Neural cell (in vitro differentiated cells): Measurements from ENCODE around the gene TMEM269. TPM values are rescaled to one million over a fixed set of nuclear protein-coding genes. Genes with fewer than 3 reads are reported as not detected.

Experiments
- H2AFZ ChIP-seq: fragments of 200-600, 300-800 bp; sonication (generic), shearing (Covaris generic); 2 replicates; pipeline ENCODE4 v1.6.0; 2014; ENCODE audit warnings: low read depth, mild to moderate bottlenecking, antibody characterized with exemption, low read length, moderate library complexity
- H3F3A ChIP-seq: fragments of 200-600 bp; shearing (Covaris generic); 2 replicates; pipeline ENCODE4 v1.6.1; 2016; ENCODE audit warnings: mild to moderate bottlenecking, moderate library complexity, mixed read lengths, antibody characterized with exemption, low read length; ENCODE audit not compliant: insufficient read depth, poor library complexity, severe bottlenecking
- H3K27ac ChIP-seq: fragments of 200-600, 300-800 bp; sonication (generic), shearing (Covaris generic); 2 replicates; pipeline ENCODE4 v1.5.1; 2014; ENCODE audit warnings: mild to moderate bottlenecking, low read length, moderate library complexity
- H3K27me3 ChIP-seq: fragments of 300-800, 200-600 bp; sonication (generic), shearing (Covaris generic); 2 replicates; pipeline ENCODE4 v1.6.0; 2014; ENCODE audit warnings: mild to moderate bottlenecking, low read depth, low read length, moderate library complexity; ENCODE audit not compliant: insufficient read depth
- H3K36me3 ChIP-seq: fragments of 300-800, 200-600 bp; sonication (generic), shearing (Covaris generic); 2 replicates; pipeline ENCODE4 v1.5.1; 2014; ENCODE audit warnings: mild to moderate bottlenecking, antibody characterized with exemption, low read length, moderate library complexity; ENCODE audit not compliant: insufficient read depth
- H3K4me2 ChIP-seq: fragments of 300-800, 200-600 bp; sonication (generic), shearing (Covaris generic); 2 replicates; pipeline ENCODE4 v1.6.0; 2014; ENCODE audit warnings: mild to moderate bottlenecking, low read length
- H3K4me3 ChIP-seq: fragments of 300-800, 200-600 bp; sonication (generic), shearing (Covaris generic); 2 replicates; pipeline ENCODE4 v1.5.1; 2014; ENCODE audit warnings: mild to moderate bottlenecking, low read length, moderate library complexity
- H3K79me2 ChIP-seq: fragments of 200-600 bp; shearing (Covaris generic); replicated peaks from 2 replicates; pipeline ENCODE4 v1.6.0; 2014; ENCODE audit warnings: mild to moderate bottlenecking, low read length, moderate library complexity; ENCODE audit not compliant: insufficient read depth
- H3K9ac ChIP-seq: fragments of 300-800, 200-600 bp; sonication (generic), shearing (Covaris generic); 2 replicates; pipeline ENCODE4 v1.6.1; 2016; ENCODE audit warnings: mild to moderate bottlenecking, low read length, mixed read lengths
- H3K9me2 ChIP-seq: fragments of 200-600 bp; shearing (Covaris generic); 2 replicates; pipeline ENCODE4 v1.6.1; 2016; ENCODE audit warnings: mild to moderate bottlenecking, low read length, mixed read lengths; ENCODE audit not compliant: insufficient read depth
- H3K9me3 ChIP-seq: fragments of 200-600, 300-800 bp; sonication (generic), shearing (Covaris generic); 2 replicates; pipeline ENCODE4 v1.6.1; 2016; ENCODE audit warnings: mild to moderate bottlenecking, mixed run types, low read length, moderate library complexity, mixed read lengths
- H4K20me1 ChIP-seq: fragments of 200-600 bp; shearing (Covaris generic); 2 replicates; pipeline ENCODE4 v1.6.1; 2016; ENCODE audit warnings: mild to moderate bottlenecking, mixed run types; ENCODE audit not compliant: insufficient read depth
- EP300 ChIP-seq: fragments of 450-650 bp; conservative IDR thresholded peaks from 2 replicates; pipeline ENCODE4 v1.6.1; 2014; ENCODE audit warnings: antibody characterized with exemption, mild to moderate bottlenecking, moderate library complexity; ENCODE audit not compliant: poor library complexity, severe bottlenecking
- EZH2 ChIP-seq: fragments of 200-600, 300-800 bp; shearing (Covaris generic), sonication (generic); IDR thresholded peaks from 2 replicates; pipeline ENCODE4 v1.6.1; 2014; ENCODE audit warnings: antibody characterized with exemption, low read length, borderline replicate concordance, mild to moderate bottlenecking; ENCODE audit not compliant: insufficient read depth, poor library complexity, severe bottlenecking
- MXI1 ChIP-seq: fragments of 450-650 bp; conservative IDR thresholded peaks from 2 replicates; pipeline ENCODE4 v1.6.1; 2014; ENCODE audit warnings: antibody characterized with exemption, mild to moderate bottlenecking; ENCODE audit not compliant: poor library complexity, severe bottlenecking
- POLR2AphosphoS5 ChIP-seq: IDR thresholded peaks from 2 replicates; pipeline ENCODE4 v1.6.1; 2012
- RAD21 ChIP-seq: fragments of 450-650 bp; conservative IDR thresholded peaks from 2 replicates; pipeline ENCODE4 v1.6.1; 2014; ENCODE audit warnings: antibody characterized with exemption, mild to moderate bottlenecking, moderate library complexity
- REST ChIP-seq: IDR thresholded peaks from 2 replicates; pipeline ENCODE4 v1.6.1; 2012; ENCODE audit warnings: borderline replicate concordance
- SMC3 ChIP-seq: fragments of 450-650 bp; conservative IDR thresholded peaks from 2 replicates; pipeline ENCODE4 v1.6.1; 2014; ENCODE audit warnings: antibody characterized with exemption, mild to moderate bottlenecking, moderate library complexity; ENCODE audit not compliant: poor library complexity
- TAF1 ChIP-seq: IDR thresholded peaks from 2 replicates; pipeline ENCODE4 v1.6.1; 2012; ENCODE audit warnings: low read depth
- polyA plus RNA-seq: library from polyadenylated mRNA; depleted of rRNA; stranded (reverse); fragments of >200 nt; gene quantifications from 2 replicates; pipeline ENCODE4 v1.2.3, GENCODE V29; 2014
- TF ChIP-seq, protein P1 (sequence below): fragments of 450-650 bp; IDR thresholded peaks from 2 replicates; pipeline ENCODE4 v1.5.1; 2014; ENCODE audit warnings: antibody characterized with exemption, mild to moderate bottlenecking, moderate library complexity; ENCODE audit not compliant: poor library complexity, severe bottlenecking

The TMEM269 gene
- polyA plus RNA-seq, 1 donor from 2014 or later: 1.1 TPM

- no peak overlapping the region for H3K27ac ChIP-seq
- TF ChIP-seq RAD21: no peak
- no peak for TF ChIP-seq EZH2
- no peak for TF ChIP-seq POLR2AphosphoS5
- TF ChIP-seq REST: no peak
- no peak for TF ChIP-seq SMC3
- TF ChIP-seq MXI1: no peak
- TF ChIP-seq EP300: no peak
- TF ChIP-seq, protein P1, sequence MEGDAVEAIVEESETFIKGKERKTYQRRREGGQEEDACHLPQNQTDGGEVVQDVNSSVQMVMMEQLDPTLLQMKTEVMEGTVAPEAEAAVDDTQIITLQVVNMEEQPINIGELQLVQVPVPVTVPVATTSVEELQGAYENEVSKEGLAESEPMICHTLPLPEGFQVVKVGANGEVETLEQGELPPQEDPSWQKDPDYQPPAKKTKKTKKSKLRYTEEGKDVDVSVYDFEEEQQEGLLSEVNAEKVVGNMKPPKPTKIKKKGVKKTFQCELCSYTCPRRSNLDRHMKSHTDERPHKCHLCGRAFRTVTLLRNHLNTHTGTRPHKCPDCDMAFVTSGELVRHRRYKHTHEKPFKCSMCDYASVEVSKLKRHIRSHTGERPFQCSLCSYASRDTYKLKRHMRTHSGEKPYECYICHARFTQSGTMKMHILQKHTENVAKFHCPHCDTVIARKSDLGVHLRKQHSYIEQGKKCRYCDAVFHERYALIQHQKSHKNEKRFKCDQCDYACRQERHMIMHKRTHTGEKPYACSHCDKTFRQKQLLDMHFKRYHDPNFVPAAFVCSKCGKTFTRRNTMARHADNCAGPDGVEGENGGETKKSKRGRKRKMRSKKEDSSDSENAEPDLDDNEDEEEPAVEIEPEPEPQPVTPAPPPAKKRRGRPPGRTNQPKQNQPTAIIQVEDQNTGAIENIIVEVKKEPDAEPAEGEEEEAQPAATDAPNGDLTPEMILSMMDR: no peak
- no peak for TF ChIP-seq TAF1
Measured at GRCh38 chr1:42831273-42831672, 46.5 kb downstream of the TMEM269 start.

GRCh38 chr1:42832641-42833240 lies 48.0 kb downstream of the TMEM269 start:
- no peaks in the 10 kb centered on the region for H3K36me3 ChIP-seq
- no peaks in the 10 kb centered on the region for H3K9me3 ChIP-seq
- no peaks in the 10 kb centered on the region for H3F3A ChIP-seq
- no peak overlapping the region for H3K27ac ChIP-seq
- H3K27me3 ChIP-seq: no peaks in the 10 kb centered on the region
- H3K4me2 ChIP-seq: no peak overlapping the region
- no peak overlapping the region for H3K9ac ChIP-seq
- TF ChIP-seq SMC3: no peak
- no peak for TF ChIP-seq EP300
- no peak for TF ChIP-seq REST
- TF ChIP-seq MXI1: no peak
- TF ChIP-seq POLR2AphosphoS5: no peak
- TF ChIP-seq, protein P1: no peak
- TF ChIP-seq EZH2: no peak
- no peak for TF ChIP-seq RAD21
- TF ChIP-seq TAF1: no peak
- H3K79me2 ChIP-seq: no peaks in the 10 kb centered on the region
- no peaks in the 10 kb centered on the region for H3K9me2 ChIP-seq
- no peaks in the 10 kb centered on the region for H4K20me1 ChIP-seq
- no peak overlapping the region for H3K4me3 ChIP-seq
- no peak overlapping the region for H2AFZ ChIP-seq

More at GRCh38 chr1:42831273-42831672, 46.5 kb downstream of the TMEM269 start:
- Histone ChIP-seq H3K79me2 (no peaks in the 10 kb centered on the region), H3K9me2 (no peaks in the 10 kb centered on the region), H3K36me3 (no peaks in the 10 kb centered on the region), H3F3A (no peaks in the 10 kb centered on the region), H3K9ac (no peak overlapping the region), H3K4me2 (no peak overlapping the region), H2AFZ (no peak overlapping the region), H3K9me3 (no peaks in the 10 kb centered on the region), H4K20me1 (no peaks in the 10 kb centered on the region), H3K27me3 (no peaks in the 10 kb centered on the region), H3K4me3 (no peak overlapping the region)
